ENCODE measurements around the gene IQCN.

DNA sequence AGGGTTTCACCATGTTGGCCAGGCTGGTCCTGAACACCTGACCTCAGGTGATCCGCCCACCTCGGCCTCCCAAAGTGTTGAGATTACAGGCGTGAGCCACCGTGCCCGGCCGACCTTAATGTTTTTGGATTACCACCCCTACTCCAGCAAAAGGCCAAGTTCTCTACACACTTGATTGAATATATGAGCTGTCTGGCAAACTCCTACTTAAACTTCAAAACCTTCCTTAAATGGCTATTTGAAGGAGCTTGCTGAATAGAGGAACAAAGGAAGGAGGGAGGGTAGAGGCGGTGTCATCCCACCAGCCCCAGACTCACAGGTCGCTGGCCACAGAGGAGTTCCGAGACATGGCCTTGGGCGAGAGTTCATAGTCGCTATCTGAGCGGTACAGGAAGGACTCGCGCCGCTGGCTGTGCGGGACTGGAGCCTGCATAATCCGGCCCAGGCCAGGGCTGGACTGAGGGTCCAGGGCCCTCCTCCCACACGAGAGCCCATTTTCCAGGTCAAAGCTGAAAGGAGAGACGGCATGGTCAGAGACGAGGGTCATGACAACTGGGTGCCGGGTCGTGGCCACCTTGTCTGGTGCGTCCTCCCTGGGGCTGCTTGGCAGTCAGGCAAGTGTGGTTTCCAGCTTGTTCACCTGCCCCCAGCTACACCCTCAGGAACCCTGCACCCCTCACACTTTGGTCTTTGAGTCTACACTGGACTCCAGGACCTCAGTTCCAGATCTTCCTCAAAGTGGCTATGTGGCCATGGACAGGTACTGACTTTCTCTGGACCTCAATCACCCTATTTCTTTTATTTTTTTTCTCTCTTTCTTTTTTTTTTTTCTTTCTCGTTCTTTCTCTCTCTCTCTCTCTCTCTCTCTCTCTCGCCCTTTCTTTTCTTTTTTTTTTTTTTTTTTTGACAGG lies 52.2 kb downstream of the IQCN start:
- TF ChIP-seq, protein P1, sequence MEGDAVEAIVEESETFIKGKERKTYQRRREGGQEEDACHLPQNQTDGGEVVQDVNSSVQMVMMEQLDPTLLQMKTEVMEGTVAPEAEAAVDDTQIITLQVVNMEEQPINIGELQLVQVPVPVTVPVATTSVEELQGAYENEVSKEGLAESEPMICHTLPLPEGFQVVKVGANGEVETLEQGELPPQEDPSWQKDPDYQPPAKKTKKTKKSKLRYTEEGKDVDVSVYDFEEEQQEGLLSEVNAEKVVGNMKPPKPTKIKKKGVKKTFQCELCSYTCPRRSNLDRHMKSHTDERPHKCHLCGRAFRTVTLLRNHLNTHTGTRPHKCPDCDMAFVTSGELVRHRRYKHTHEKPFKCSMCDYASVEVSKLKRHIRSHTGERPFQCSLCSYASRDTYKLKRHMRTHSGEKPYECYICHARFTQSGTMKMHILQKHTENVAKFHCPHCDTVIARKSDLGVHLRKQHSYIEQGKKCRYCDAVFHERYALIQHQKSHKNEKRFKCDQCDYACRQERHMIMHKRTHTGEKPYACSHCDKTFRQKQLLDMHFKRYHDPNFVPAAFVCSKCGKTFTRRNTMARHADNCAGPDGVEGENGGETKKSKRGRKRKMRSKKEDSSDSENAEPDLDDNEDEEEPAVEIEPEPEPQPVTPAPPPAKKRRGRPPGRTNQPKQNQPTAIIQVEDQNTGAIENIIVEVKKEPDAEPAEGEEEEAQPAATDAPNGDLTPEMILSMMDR (conservative IDR thresholded peaks at IDR 0.05; ENCODE audit: low read length), result no peak
- no peak for TF ChIP-seq EZH2phosphoT487 (IDR thresholded peaks at IDR 0.05; ENCODE audit: borderline replicate concordance, low read depth, low read length)
